Measurements from ENCODE around the gene LIX1L. TPM values are rescaled to one million over a fixed set of nuclear protein-coding genes. Genes with fewer than 3 reads are reported as not detected.

Gene LIX1L
- total and polyA plus RNA-seq, 2 donors (not counting 1 experiment from before 2014, with no cell fraction given), result 14.2 to 63.3 TPM

DNA sequence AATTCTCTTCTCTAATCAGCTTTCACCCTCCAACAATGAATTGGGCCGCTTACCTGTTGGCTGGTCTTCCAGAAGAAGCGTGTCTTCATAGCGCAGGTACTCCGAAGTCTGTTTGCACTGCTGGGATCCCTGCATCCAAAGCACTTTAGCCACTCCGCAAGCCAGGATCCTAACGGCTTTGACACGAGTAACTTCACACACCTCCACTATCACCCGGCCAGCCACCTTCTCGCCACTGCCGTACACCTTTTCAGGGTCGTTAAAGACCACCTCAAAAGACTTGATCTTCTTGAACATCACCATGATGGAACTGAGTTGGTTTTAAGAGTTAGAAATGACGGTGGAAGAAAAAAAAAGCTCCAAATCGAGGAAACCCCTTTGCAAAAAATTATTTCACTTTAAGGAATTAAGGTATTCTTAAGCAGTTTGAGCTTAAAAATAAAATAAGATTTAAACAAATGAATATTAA lies 38.2 kb upstream of the LIX1L start:
- Histone ChIP-seq H3K9me3 (ENCODE audit: control insufficient read depth, insufficient read depth, low read depth, low read length) (no peaks in the 10 kb centered on the region), H3K79me2 (ENCODE audit: control insufficient read depth, insufficient read depth, low read length) (peaks cover 17% of the 10 kb centered on the region), H3K9ac (ENCODE audit: insufficient read depth, low read length) (peak overlapping the region; percentile 59), H2AFZ (ENCODE audit: low read length) (no peak overlapping the region), H3K36me3 (ENCODE audit: control insufficient read depth, insufficient read depth, low read length) (peaks cover 4% of the 10 kb centered on the region), H4K20me1 (ENCODE audit: control insufficient read depth, extremely low read depth, insufficient read depth, low read length) (no peaks in the 10 kb centered on the region), H3K4me1 (ENCODE audit: control insufficient read depth, extremely low read depth, insufficient read depth, low read length) (peaks cover 10% of the 10 kb centered on the region), H3K27ac (ENCODE audit: insufficient read depth, low read length) (peak overlapping the region; percentile 47), H3K4me2 (ENCODE audit: extremely low read depth, insufficient read depth, low read length) (peak overlapping the region; percentile 49), H3K4me3 (replicated peaks in 1 of 4; ENCODE audit: control extremely low read depth in 1 of 4, insufficient read depth in 1 of 4, low read depth in 3 of 4, low read length in 4 of 4) (peak overlapping the region; percentile 68 to 98 (median 75)), H3K27me3 (ENCODE audit: control insufficient read depth, insufficient read depth, low read length) (no peaks in the 10 kb centered on the region)
- TF ChIP-seq CTCF (conservative IDR thresholded peaks at IDR 0.05 in 1 of 2, IDR thresholded peaks at IDR 0.05 in 1 of 2; ENCODE audit: low read depth in 1 of 2, low read length in 2 of 2) (no peak), EZH2 (IDR thresholded peaks at IDR 0.05; ENCODE audit: low read length, missing control alignments) (no peak)
- no peak for DNase-seq (ENCODE audit: low read depth in 2 of 2)

- H3K9ac ChIP-seq (ENCODE audit: insufficient read depth, low read length), result peak overlapping the region; percentile 59
- H3K4me1 ChIP-seq (ENCODE audit: control insufficient read depth, extremely low read depth, insufficient read depth, low read length), result peaks cover 10% of the 10 kb centered on the region
- peak overlapping the region; percentile 49 for H3K4me2 ChIP-seq (ENCODE audit: extremely low read depth, insufficient read depth, low read length)
- no peaks in the 10 kb centered on the region for H3K9me3 ChIP-seq (ENCODE audit: control insufficient read depth, insufficient read depth, low read depth, low read length)
- no peaks in the 10 kb centered on the region for H3K27me3 ChIP-seq (ENCODE audit: control insufficient read depth, insufficient read depth, low read length)
- peaks cover 4% of the 10 kb centered on the region for H3K36me3 ChIP-seq (ENCODE audit: control insufficient read depth, insufficient read depth, low read length)
- no peak for DNase-seq (ENCODE audit: low read depth in 2 of 2)
- TF ChIP-seq CTCF (conservative IDR thresholded peaks at IDR 0.05 in 1 of 2, IDR thresholded peaks at IDR 0.05 in 1 of 2; ENCODE audit: low read depth in 1 of 2, low read length in 2 of 2) (no peak), EZH2 (IDR thresholded peaks at IDR 0.05; ENCODE audit: low read length, missing control alignments) (no peak)
- no peaks in the 10 kb centered on the region for H4K20me1 ChIP-seq (ENCODE audit: control insufficient read depth, extremely low read depth, insufficient read depth, low read length)
- no peak overlapping the region for H3K27ac ChIP-seq (ENCODE audit: insufficient read depth, low read length)
- peak overlapping the region; percentile 68 to 98 (median 75) for H3K4me3 ChIP-seq (replicated peaks in 1 of 4; ENCODE audit: control extremely low read depth in 1 of 4, insufficient read depth in 1 of 4, low read depth in 3 of 4, low read length in 4 of 4)
- H3K79me2 ChIP-seq (ENCODE audit: control insufficient read depth, insufficient read depth, low read length), result peaks cover 17% of the 10 kb centered on the region
- H2AFZ ChIP-seq (ENCODE audit: low read length), result no peak overlapping the region
These were observed 37.5 kb upstream of the LIX1L start for GRCh38 chr1:145995148-145995881.

- Histone ChIP-seq H3K27me3 (ENCODE audit: control insufficient read depth, insufficient read depth, low read length) (no peaks in the 10 kb centered on the region), H3K79me2 (ENCODE audit: control insufficient read depth, insufficient read depth, low read length) (peaks cover 17% of the 10 kb centered on the region), H3K4me3 (replicated peaks in 1 of 4; ENCODE audit: control extremely low read depth in 1 of 4, insufficient read depth in 1 of 4, low read depth in 3 of 4, low read length in 4 of 4) (peak overlapping the region; percentile 68 to 98 (median 75)), H2AFZ (ENCODE audit: low read length) (no peak overlapping the region), H3K4me2 (ENCODE audit: extremely low read depth, insufficient read depth, low read length) (peak overlapping the region; percentile 49), H3K27ac (ENCODE audit: insufficient read depth, low read length) (no peak overlapping the region), H3K9me3 (ENCODE audit: control insufficient read depth, insufficient read depth, low read depth, low read length) (no peaks in the 10 kb centered on the region), H3K4me1 (ENCODE audit: control insufficient read depth, extremely low read depth, insufficient read depth, low read length) (peaks cover 10% of the 10 kb centered on the region), H3K9ac (ENCODE audit: insufficient read depth, low read length) (no peak overlapping the region), H4K20me1 (ENCODE audit: control insufficient read depth, extremely low read depth, insufficient read depth, low read length) (no peaks in the 10 kb centered on the region), H3K36me3 (ENCODE audit: control insufficient read depth, insufficient read depth, low read length) (peaks cover 4% of the 10 kb centered on the region)
- TF ChIP-seq EZH2 (IDR thresholded peaks at IDR 0.05; ENCODE audit: low read length, missing control alignments) (no peak), CTCF (conservative IDR thresholded peaks at IDR 0.05 in 1 of 2, IDR thresholded peaks at IDR 0.05 in 1 of 2; ENCODE audit: low read depth in 1 of 2, low read length in 2 of 2) (no peak)
- no peak for DNase-seq (ENCODE audit: low read depth in 2 of 2)
These were observed 36.7 kb upstream of the LIX1L start for GRCh38 chr1:145994391-145995120.
